ENCODE data around the gene PALB2. TPM values are rescaled to one million over a fixed set of nuclear protein-coding genes. Genes with fewer than 3 reads are reported as not detected.

Gene PALB2
- polyA plus RNA-seq, 1 of the 3 experiments (the other 2 are of a cell fraction) = 3.3 TPM

DNA sequence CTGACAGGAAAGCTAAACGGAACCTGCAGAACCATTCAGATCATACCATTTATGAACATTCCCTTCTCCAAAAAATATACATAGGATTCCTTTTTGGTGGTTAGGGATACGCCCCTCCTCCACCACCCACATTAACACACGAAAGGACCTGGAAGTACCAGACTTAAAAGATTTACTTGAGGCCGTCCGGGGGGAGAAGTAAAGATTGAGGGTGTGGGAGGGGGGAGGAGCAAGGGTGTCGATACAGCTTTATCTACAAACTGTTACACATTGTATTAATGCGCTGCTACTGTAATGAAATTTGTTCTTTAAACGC, 537 bp downstream of the PALB2 start:
- WGBS (ENCODE audit: low lambda C conversion rate) = 5% methylated on average over 8 of the region's 8 CpGs
- Histone ChIP-seq H3F3A (replicated peaks; ENCODE audit: insufficient read depth) (no peaks in the 10 kb centered on the region), H3K79me2 (ENCODE audit: insufficient read depth) (peaks cover 75% of the 10 kb centered on the region), H3K36me3 (replicated peaks in 1 of 2; ENCODE audit: control insufficient read depth in 1 of 2, insufficient read depth in 2 of 2, low read length in 1 of 2) (peaks cover 19 to 46% of the 10 kb centered on the region in 2 experiments), H4K20me1 (ENCODE audit: insufficient read depth) (no peaks in the 10 kb centered on the region), H3K4me1 (ENCODE audit: control insufficient read depth in 1 of 2, insufficient read depth in 2 of 2, low read depth in 1 of 2, low read length in 1 of 2) (peaks cover 11 to 13% of the 10 kb centered on the region in 2 experiments; a peak in 2 of 4 replicates), H3K9ac (peak overlapping the region; percentile 94), H3K27ac (ENCODE audit: low read depth in 2 of 2, low read length in 1 of 2) (peak overlapping the region; percentile 31 to 87; a peak in 2 of 4 replicates), H2AFZ (ENCODE audit: low read depth) (peak overlapping the region; percentile 82; the same call in 1 of the 2 replicates), H3K9me3 (no peaks in the 10 kb centered on the region), H3K9me2 (no peaks in the 10 kb centered on the region), H3K27me3 (ENCODE audit: insufficient read depth) (no peaks in the 10 kb centered on the region), H3K4me3 (ENCODE audit: low read depth in 2 of 2, low read length in 1 of 2) (peak overlapping the region; percentile 85 to 99), H3K4me2 (peak overlapping the region; percentile 88)
- TF ChIP-seq TCF12 (IDR thresholded peaks at IDR 0.05) = no peak
- no peak for TF ChIP-seq MXI1 (IDR thresholded peaks at IDR 0.05; ENCODE audit: low read depth, low read length)
- TF ChIP-seq, protein P1, sequence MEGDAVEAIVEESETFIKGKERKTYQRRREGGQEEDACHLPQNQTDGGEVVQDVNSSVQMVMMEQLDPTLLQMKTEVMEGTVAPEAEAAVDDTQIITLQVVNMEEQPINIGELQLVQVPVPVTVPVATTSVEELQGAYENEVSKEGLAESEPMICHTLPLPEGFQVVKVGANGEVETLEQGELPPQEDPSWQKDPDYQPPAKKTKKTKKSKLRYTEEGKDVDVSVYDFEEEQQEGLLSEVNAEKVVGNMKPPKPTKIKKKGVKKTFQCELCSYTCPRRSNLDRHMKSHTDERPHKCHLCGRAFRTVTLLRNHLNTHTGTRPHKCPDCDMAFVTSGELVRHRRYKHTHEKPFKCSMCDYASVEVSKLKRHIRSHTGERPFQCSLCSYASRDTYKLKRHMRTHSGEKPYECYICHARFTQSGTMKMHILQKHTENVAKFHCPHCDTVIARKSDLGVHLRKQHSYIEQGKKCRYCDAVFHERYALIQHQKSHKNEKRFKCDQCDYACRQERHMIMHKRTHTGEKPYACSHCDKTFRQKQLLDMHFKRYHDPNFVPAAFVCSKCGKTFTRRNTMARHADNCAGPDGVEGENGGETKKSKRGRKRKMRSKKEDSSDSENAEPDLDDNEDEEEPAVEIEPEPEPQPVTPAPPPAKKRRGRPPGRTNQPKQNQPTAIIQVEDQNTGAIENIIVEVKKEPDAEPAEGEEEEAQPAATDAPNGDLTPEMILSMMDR (IDR thresholded peaks at IDR 0.05) = no peak
- TF ChIP-seq FOXJ3 (CRISPR knock-in tag; IDR thresholded peaks at IDR 0.05) = no peak
- no peak for TF ChIP-seq CHD2 (IDR thresholded peaks at IDR 0.05; ENCODE audit: low read length, partially characterized antibody)
- TF ChIP-seq YY1 (IDR thresholded peaks at IDR 0.05; ENCODE audit: low read depth) = no peak
- TF ChIP-seq RAD21 (IDR thresholded peaks at IDR 0.05; ENCODE audit: low read length) = no peak
- no peak for TF ChIP-seq MEF2A (IDR thresholded peaks at IDR 0.05; ENCODE audit: borderline replicate concordance, low read depth)
- TF ChIP-seq RXRA (IDR thresholded peaks at IDR 0.05; ENCODE audit: borderline replicate concordance, low read depth) = no peak
- TF ChIP-seq, protein P2, sequence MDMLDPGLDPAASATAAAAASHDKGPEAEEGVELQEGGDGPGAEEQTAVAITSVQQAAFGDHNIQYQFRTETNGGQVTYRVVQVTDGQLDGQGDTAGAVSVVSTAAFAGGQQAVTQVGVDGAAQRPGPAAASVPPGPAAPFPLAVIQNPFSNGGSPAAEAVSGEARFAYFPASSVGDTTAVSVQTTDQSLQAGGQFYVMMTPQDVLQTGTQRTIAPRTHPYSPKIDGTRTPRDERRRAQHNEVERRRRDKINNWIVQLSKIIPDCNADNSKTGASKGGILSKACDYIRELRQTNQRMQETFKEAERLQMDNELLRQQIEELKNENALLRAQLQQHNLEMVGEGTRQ (IDR thresholded peaks at IDR 0.05; ENCODE audit: borderline replicate concordance, low read depth, low read length) = no peak
- TF ChIP-seq TEAD4 (IDR thresholded peaks at IDR 0.05; ENCODE audit: borderline replicate concordance, insufficient read depth) = no peak
- TF ChIP-seq GABPA (IDR thresholded peaks at IDR 0.05; ENCODE audit: low read depth) = no peak
- no peak for TF ChIP-seq RFX5 (IDR thresholded peaks at IDR 0.05; ENCODE audit: low read length)
- no peak for TF ChIP-seq EZH2phosphoT487 (IDR thresholded peaks at IDR 0.05; ENCODE audit: borderline replicate concordance, low read depth)
- TF ChIP-seq, protein P3, sequence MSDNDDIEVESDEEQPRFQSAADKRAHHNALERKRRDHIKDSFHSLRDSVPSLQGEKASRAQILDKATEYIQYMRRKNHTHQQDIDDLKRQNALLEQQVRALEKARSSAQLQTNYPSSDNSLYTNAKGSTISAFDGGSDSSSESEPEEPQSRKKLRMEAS (IDR thresholded peaks at IDR 0.05; ENCODE audit: low read depth) = no peak
- no peak for TF ChIP-seq FOXM1 (IDR thresholded peaks at IDR 0.05; ENCODE audit: low read depth)
- TF ChIP-seq, protein P4, sequence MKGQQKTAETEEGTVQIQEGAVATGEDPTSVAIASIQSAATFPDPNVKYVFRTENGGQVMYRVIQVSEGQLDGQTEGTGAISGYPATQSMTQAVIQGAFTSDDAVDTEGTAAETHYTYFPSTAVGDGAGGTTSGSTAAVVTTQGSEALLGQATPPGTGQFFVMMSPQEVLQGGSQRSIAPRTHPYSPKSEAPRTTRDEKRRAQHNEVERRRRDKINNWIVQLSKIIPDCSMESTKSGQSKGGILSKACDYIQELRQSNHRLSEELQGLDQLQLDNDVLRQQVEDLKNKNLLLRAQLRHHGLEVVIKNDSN (IDR thresholded peaks at IDR 0.05; ENCODE audit: borderline replicate concordance, low read depth) = no peak
- TF ChIP-seq JUND (IDR thresholded peaks at IDR 0.05) = no peak
- no peak for TF ChIP-seq NFIC (IDR thresholded peaks at IDR 0.05; ENCODE audit: borderline replicate concordance)
- no peak for TF ChIP-seq EP300 (IDR thresholded peaks at IDR 0.05; ENCODE audit: borderline replicate concordance in 1 of 2, low read depth in 1 of 2, low read length in 1 of 2)
- ChIA-PET POLR2A (no interaction called here), CTCF (interaction anchor here (1.0 kb wide), 1 partner anchor 39 kb away, joined by 3 read pairs; no protein-coding TSS in a partner anchor)
- peak; percentile 41 for DNase-seq

Measured in SK-N-SH (cell line).